HG03565 (cell line): ENCODE measurements around the gene OR13J1.
"Not testable (repeated sequence)": the region's sequence is repeated elsewhere in the genome, so short reads cannot be mapped to it uniquely, and the experiment has no call there.

ENCODE experiments used
- ATAC-seq: cut with Tn5 transposase; IDR thresholded peaks from one replicate; pipeline ENCODE4 v1.9.1; 2021; ENCODE audit warnings: mild to moderate bottlenecking, moderate library complexity; ENCODE audit not compliant: unreplicated experiment

Gene OR13J1

GRCh38 chr9:35870351-35870923 lies at the start of gene OR13J1:
TSS of gene OR13J1 (minus strand) at chr9:35870401. CDS start at chr9:35870401, 0 bp downstream.
- ATAC-seq, result no peak

- ATAC-seq, result no peak
Measured at GRCh38 chr9:35919212-35920008, 49.2 kb upstream of the OR13J1 start.

GRCh38 chr9:35918780-35919179 lies 48.6 kb upstream of the OR13J1 start:
- no peak for ATAC-seq

GRCh38 chr9:35917261-35917660 lies 47.1 kb upstream of the OR13J1 start:
- no peak for ATAC-seq

- no peak for ATAC-seq
Measured at GRCh38 chr9:35915681-35916294, 45.6 kb upstream of the OR13J1 start.

- no peak for ATAC-seq
Measured at GRCh38 chr9:35914301-35914807, 44.2 kb upstream of the OR13J1 start.

GRCh38 chr9:35913429-35913828 lies 43.2 kb upstream of the OR13J1 start:
- not testable (repeated sequence) for ATAC-seq

- no peak for ATAC-seq
Measured at GRCh38 chr9:35912791-35913400, 42.7 kb upstream of the OR13J1 start.

- no peak for ATAC-seq
Measured at GRCh38 chr9:35911690-35912089, 41.5 kb upstream of the OR13J1 start.

- ATAC-seq, result no peak
Measured at GRCh38 chr9:35910613-35911359, 40.6 kb upstream of the OR13J1 start.

GRCh38 chr9:35909687-35910612 lies 39.7 kb upstream of the OR13J1 start:
- ATAC-seq, result no peak

- no peak for ATAC-seq
Measured at GRCh38 chr9:35909274-35909673, 39.1 kb upstream of the OR13J1 start, which contains the start of gene SPAAR. TSS of gene SPAAR (plus strand) at chr9:35909490. CDS start at chr9:35910464, 974 bp downstream.

GRCh38 chr9:35908504-35909125 lies 38.4 kb upstream of the OR13J1 start:
- no peak for ATAC-seq

GRCh38 chr9:35907711-35908503 lies 37.7 kb upstream of the OR13J1 start:
- no peak for ATAC-seq

- ATAC-seq, result no peak
Measured at GRCh38 chr9:35906923-35907699, 36.9 kb upstream of the OR13J1 start.

GRCh38 chr9:35905912-35906679 lies 35.9 kb upstream of the OR13J1 start, which contains the start of gene HRCT1:
TSS of gene HRCT1 (plus strand) at chr9:35906202. CDS start at chr9:35906288, 86 bp downstream.
- ATAC-seq, result no peak
